GM12865 (cell line): ENCODE measurements around the gene SUCO.

Source experiments
- DNase-seq: peaks from one replicate; pipeline ENCODE4 v3.0.0; 2010; ENCODE audit warnings: low read depth
- H3K4me3 ChIP-seq: 2 replicates; pipeline ENCODE4 v1.5.1; 2011; ENCODE audit warnings: mild to moderate bottlenecking, low read depth, low read length, control low read depth
- TF ChIP-seq, protein P1 (sequence below): IDR thresholded peaks from 2 replicates; pipeline ENCODE4 v1.5.1; 2011; ENCODE audit warnings: low read length, control low read depth, low read depth, inconsistent platforms; ENCODE audit not compliant: insufficient read depth; ENCODE audit errors: missing control alignments

Gene SUCO

DNA sequence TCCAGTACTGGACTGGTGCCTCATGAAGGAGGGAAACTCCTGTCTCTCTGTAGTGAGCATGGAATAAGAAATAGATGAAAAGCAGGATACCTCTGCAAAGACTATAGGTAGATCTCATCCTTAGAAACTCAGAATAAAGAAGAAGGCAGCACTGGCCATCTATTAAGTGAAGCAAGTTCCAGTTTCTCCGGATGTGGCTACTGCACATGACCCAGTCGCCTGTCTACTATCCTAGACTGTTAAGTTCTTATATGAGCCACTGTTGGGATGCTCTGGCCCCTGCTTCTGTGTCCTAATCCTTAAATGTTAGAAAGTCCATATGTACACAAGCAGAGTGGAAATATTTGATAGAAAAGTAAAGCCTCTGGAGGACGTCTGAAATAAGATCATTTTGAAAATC, 128.2 kb downstream of the SUCO start:
- DNase-seq = no peak
- no peak overlapping the region for H3K4me3 ChIP-seq
- TF ChIP-seq, protein P1, sequence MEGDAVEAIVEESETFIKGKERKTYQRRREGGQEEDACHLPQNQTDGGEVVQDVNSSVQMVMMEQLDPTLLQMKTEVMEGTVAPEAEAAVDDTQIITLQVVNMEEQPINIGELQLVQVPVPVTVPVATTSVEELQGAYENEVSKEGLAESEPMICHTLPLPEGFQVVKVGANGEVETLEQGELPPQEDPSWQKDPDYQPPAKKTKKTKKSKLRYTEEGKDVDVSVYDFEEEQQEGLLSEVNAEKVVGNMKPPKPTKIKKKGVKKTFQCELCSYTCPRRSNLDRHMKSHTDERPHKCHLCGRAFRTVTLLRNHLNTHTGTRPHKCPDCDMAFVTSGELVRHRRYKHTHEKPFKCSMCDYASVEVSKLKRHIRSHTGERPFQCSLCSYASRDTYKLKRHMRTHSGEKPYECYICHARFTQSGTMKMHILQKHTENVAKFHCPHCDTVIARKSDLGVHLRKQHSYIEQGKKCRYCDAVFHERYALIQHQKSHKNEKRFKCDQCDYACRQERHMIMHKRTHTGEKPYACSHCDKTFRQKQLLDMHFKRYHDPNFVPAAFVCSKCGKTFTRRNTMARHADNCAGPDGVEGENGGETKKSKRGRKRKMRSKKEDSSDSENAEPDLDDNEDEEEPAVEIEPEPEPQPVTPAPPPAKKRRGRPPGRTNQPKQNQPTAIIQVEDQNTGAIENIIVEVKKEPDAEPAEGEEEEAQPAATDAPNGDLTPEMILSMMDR = no peak
